ENCODE results near the gene GPS2. TPM values are rescaled to one million over a fixed set of nuclear protein-coding genes. Genes with fewer than 3 reads are reported as not detected.
"Not testable (repeated sequence)": the region's sequence is repeated elsewhere in the genome, so short reads cannot be mapped to it uniquely, and the experiment has no call there.

The GPS2 gene
- total RNA-seq, 1 experiment from 2014 or later = 61.1 TPM

GRCh38 chr17:7336240-7337175 lies 21.3 kb upstream of the GPS2 start, which contains the start of gene ACAP1:
ACAP1 (plus strand) TSS chr17:7336529; CDS start chr17:7336735, 206 bp downstream.
- TF ChIP-seq CTCF (IDR thresholded peaks at IDR 0.05; ENCODE audit: unreplicated experiment) = no peak
- CTCF ChIA-PET = interaction anchor here (1.7 kb wide), 1 partner anchor 9 kb away, joined by 5 read pairs; no protein-coding TSS in a partner anchor
- BruUV-seq (replicated peaks) = no TSS peak
- Mint-ChIP-seq H3K9me3 (ENCODE audit: low read depth, unreplicated experiment) (no peaks in the 10 kb centered on the region), H3K4me3 (ENCODE audit: low read depth, unreplicated experiment) (no peak within 1 kb of the TSS), H3K27me3 (ENCODE audit: unreplicated experiment) (peaks cover 27% of the 10 kb centered on the region), H3K36me3 (ENCODE audit: insufficient read depth, unreplicated experiment) (peaks cover 3% of the 10 kb centered on the region), H3K4me1 (ENCODE audit: low read depth, unreplicated experiment) (no peaks in the 10 kb centered on the region), H3K27ac (ENCODE audit: unreplicated experiment) (no peak within 1 kb of the TSS)
- intact Hi-C loops (cut with micrococcal nuclease; ENCODE audit: unreplicated experiment) = no loop called here
- no peak for DNase-seq

GRCh38 chr17:7335765-7336164 lies 20.6 kb upstream of the GPS2 start:
- H3K4me3 Mint-ChIP-seq (ENCODE audit: low read depth, unreplicated experiment); intact Hi-C loops (cut with micrococcal nuclease; ENCODE audit: unreplicated experiment); H3K36me3 Mint-ChIP-seq (ENCODE audit: insufficient read depth, unreplicated experiment); BruUV-seq (replicated peaks); H3K27ac Mint-ChIP-seq (ENCODE audit: unreplicated experiment); H3K4me1 Mint-ChIP-seq (ENCODE audit: low read depth, unreplicated experiment); H3K9me3 Mint-ChIP-seq (ENCODE audit: low read depth, unreplicated experiment); DNase-seq: not testable (repeated sequence)
- H3K27me3 Mint-ChIP-seq (ENCODE audit: unreplicated experiment) = peaks cover 20% of the 10 kb centered on the region
- CTCF ChIA-PET = interaction anchor here (1.7 kb wide), 1 partner anchor 9 kb away, joined by 5 read pairs; no protein-coding TSS in a partner anchor

GRCh38 chr17:7334938-7335538 lies 19.9 kb upstream of the GPS2 start:
- no peak overlapping the region for H3K27ac Mint-ChIP-seq (ENCODE audit: unreplicated experiment)
- no peaks in the 10 kb centered on the region for H3K9me3 Mint-ChIP-seq (ENCODE audit: low read depth, unreplicated experiment)
- CTCF ChIA-PET = interaction anchor here (1.7 kb wide), 1 partner anchor 10 kb away, joined by 5 read pairs; no protein-coding TSS in a partner anchor
- H3K36me3 Mint-ChIP-seq (ENCODE audit: insufficient read depth, unreplicated experiment) = peaks cover 6% of the 10 kb centered on the region
- peaks cover 20% of the 10 kb centered on the region for H3K27me3 Mint-ChIP-seq (ENCODE audit: unreplicated experiment)
- no peak for TF ChIP-seq CTCF (IDR thresholded peaks at IDR 0.05; ENCODE audit: unreplicated experiment)
- intact Hi-C loops (cut with micrococcal nuclease; ENCODE audit: unreplicated experiment) = no loop called here
- no TSS peak for BruUV-seq (replicated peaks)
- H3K4me1 Mint-ChIP-seq (ENCODE audit: low read depth, unreplicated experiment) = no peaks in the 10 kb centered on the region
- DNase-seq = no peak
- H3K4me3 Mint-ChIP-seq (ENCODE audit: low read depth, unreplicated experiment) = no peak overlapping the region

GRCh38 chr17:7332600-7333069 lies 17.5 kb upstream of the GPS2 start:
- H3K27me3 Mint-ChIP-seq (ENCODE audit: unreplicated experiment) = peaks cover 20% of the 10 kb centered on the region
- H3K9me3 Mint-ChIP-seq (ENCODE audit: low read depth, unreplicated experiment); H3K27ac Mint-ChIP-seq (ENCODE audit: unreplicated experiment); intact Hi-C loops (cut with micrococcal nuclease; ENCODE audit: unreplicated experiment); DNase-seq; CTCF ChIA-PET; BruUV-seq (replicated peaks); H3K4me3 Mint-ChIP-seq (ENCODE audit: low read depth, unreplicated experiment): not testable (repeated sequence)
- H3K4me1 Mint-ChIP-seq (ENCODE audit: low read depth, unreplicated experiment) = peaks cover 15% of the 10 kb centered on the region
- H3K36me3 Mint-ChIP-seq (ENCODE audit: insufficient read depth, unreplicated experiment) = peaks cover 21% of the 10 kb centered on the region

- no TSS peak for BruUV-seq (replicated peaks)
- H3K27ac Mint-ChIP-seq (ENCODE audit: unreplicated experiment) = no peak overlapping the region
- intact Hi-C loops (cut with micrococcal nuclease; ENCODE audit: unreplicated experiment) = no loop called here
- no peak for TF ChIP-seq CTCF (IDR thresholded peaks at IDR 0.05; ENCODE audit: unreplicated experiment)
- DNase-seq = no peak
- CTCF ChIA-PET = no interaction called here
- H3K36me3 Mint-ChIP-seq (ENCODE audit: insufficient read depth, unreplicated experiment) = peaks cover 21% of the 10 kb centered on the region
- H3K27me3 Mint-ChIP-seq (ENCODE audit: unreplicated experiment) = peaks cover 20% of the 10 kb centered on the region
- H3K9me3 Mint-ChIP-seq (ENCODE audit: low read depth, unreplicated experiment) = no peaks in the 10 kb centered on the region
- H3K4me3 Mint-ChIP-seq (ENCODE audit: low read depth, unreplicated experiment) = no peak overlapping the region
- H3K4me1 Mint-ChIP-seq (ENCODE audit: low read depth, unreplicated experiment) = peaks cover 16% of the 10 kb centered on the region
Observed at GRCh38 chr17:7332111-7332510, 17.0 kb upstream of the GPS2 start.

Data from Calu3 (cell line).